GM12878 (cell line): ENCODE results near the gene CDK2. TPM values are rescaled to one million over a fixed set of nuclear protein-coding genes. Genes with fewer than 3 reads are reported as not detected.

Experiments used
- ATAC-seq: fragments of 200-7000 bp; cut with Tn5 transposase; 3 replicates; pipeline ENCODE4 v1.9.1; 2020; ENCODE audit warnings: mild to moderate bottlenecking, moderate library complexity
- BruUV-seq: library from RNA; stranded (reverse); fragments of 400-500 nt; replicated peaks from 2 replicates; lab custom pipeline; 2021; lab: Mats Ljungman, UMichigan
- CTCF ChIA-PET: fragments of 300-600 bp; sonication (Branson Sonifier 250); formaldehyde crosslinking; extraction: SDS; loops from one replicate; lab custom pipeline; 2021; ENCODE audit warnings: inconsistent platforms; lab: Yijun Ruan, JAX
- POLR2A ChIA-PET: fragments of 350-600 bp; formaldehyde crosslinking; extraction: SDS; loops from one replicate; lab custom pipeline; 2021; ENCODE audit warnings: inconsistent platforms; lab: Charles Lee
- RAD21 ChIA-PET: fragments of 300-600 bp; sonication (Branson Sonifier 250); formaldehyde crosslinking; loops from one replicate; lab custom pipeline; 2023; ENCODE audit warnings: antibody characterized with exemption; ENCODE audit not compliant: unreplicated experiment; lab: Charles Lee
- SMC1A ChIA-PET: fragments of 300-600 bp; sonication (Branson Sonifier 250); formaldehyde crosslinking; loops from one replicate; lab custom pipeline; 2023; ENCODE audit not compliant: unreplicated experiment, uncharacterized antibody; lab: Charles Lee
- DNase-seq: peaks from one replicate; pipeline ENCODE4 v3.0.0-alpha.2; 2011; ENCODE audit warnings: low read depth, low spot score
- FAIRE-seq: peaks from 3 replicates; lab custom pipeline; 2011; peaks lifted over from hg19 to GRCh38; lab: Jason Lieb, UNC
- H2AFZ ChIP-seq: 2 replicates; pipeline ENCODE4 v1.6.0; 2011; ENCODE audit warnings: low read depth, low read length, control low read depth; ENCODE audit not compliant: control insufficient read depth
- H3K27ac ChIP-seq: 2 replicates; pipeline ENCODE4 v1.5.1; 2011; ENCODE audit warnings: control low read depth; ENCODE audit not compliant: control insufficient read depth, insufficient read depth
- H3K27me3 ChIP-seq, 2 experiments: replicated peaks in 1 of 2; 2 replicates each; pipeline versions ENCODE4 v1.6.0 to v1.6.1; 2011; ENCODE audit warnings: low read length in 1 of 2; ENCODE audit not compliant: control insufficient read depth in 2 of 2, insufficient read depth in 2 of 2
- H3K36me3 ChIP-seq, 2 experiments: 2 replicates each; pipeline ENCODE4 v1.5.1; 2011; ENCODE audit warnings: low read length in 1 of 2; ENCODE audit not compliant: control insufficient read depth in 2 of 2, insufficient read depth in 2 of 2
- H3K4me1 ChIP-seq: 2 replicates; pipeline ENCODE4 v1.6.1; 2011; ENCODE audit warnings: mild to moderate bottlenecking, low read length, moderate library complexity, mixed read lengths; ENCODE audit not compliant: control insufficient read depth, insufficient read depth
- H3K4me2 ChIP-seq: 2 replicates; pipeline ENCODE4 v1.6.0; 2011; ENCODE audit warnings: control low read depth; ENCODE audit not compliant: control insufficient read depth, insufficient read depth
- H3K4me3 ChIP-seq: fragments of 200-600 bp; sonication (generic); 2 replicates; pipeline ENCODE4 v1.5.1; 2016
- H3K79me2 ChIP-seq: 2 replicates; pipeline ENCODE4 v1.6.0; 2011; ENCODE audit warnings: low read length; ENCODE audit not compliant: control insufficient read depth, insufficient read depth
- H3K9ac ChIP-seq: 2 replicates; pipeline ENCODE4 v1.8.0; 2011; ENCODE audit warnings: low read length, control low read depth, mixed read lengths; ENCODE audit not compliant: control insufficient read depth, insufficient read depth
- H3K9me3 ChIP-seq: replicated peaks from 3 replicates; pipeline ENCODE4 v1.5.1; 2011; ENCODE audit warnings: mild to moderate bottlenecking, low read length; ENCODE audit not compliant: control insufficient read depth, insufficient read depth
- H4K20me1 ChIP-seq: 2 replicates; pipeline ENCODE4 v1.6.0; 2011; ENCODE audit not compliant: control insufficient read depth, insufficient read depth
- BACH1 ChIP-seq: fragments of 450-650 bp; IDR thresholded peaks from 2 replicates; pipeline ENCODE4 v1.6.1; 2017; ENCODE audit warnings: mild to moderate bottlenecking, borderline replicate concordance
- CREM ChIP-seq: IDR thresholded peaks from 2 replicates; pipeline ENCODE4 v1.6.1; 2014; ENCODE audit warnings: antibody characterized with exemption, low read depth
- EP300 ChIP-seq, 2 experiments: fragments of 150-350 bp in 1 of 2; IDR thresholded peaks; 2 replicates each; pipeline ENCODE4 v1.6.1; 2011 to 2012; ENCODE audit warnings: low read depth in 2 of 2, low read length in 2 of 2, borderline replicate concordance in 1 of 2, improper control_type of control experiment in 1 of 2, inconsistent platforms in 1 of 2; ENCODE audit not compliant: control insufficient read depth in 1 of 2
- IRF4 ChIP-seq: IDR thresholded peaks from 2 replicates; pipeline ENCODE4 v1.6.1; 2011; ENCODE audit warnings: low read depth, low read length
- MYB ChIP-seq: fragments of 150-350 bp; IDR thresholded peaks from 2 replicates; pipeline ENCODE4 v1.6.1; 2014; ENCODE audit warnings: mild to moderate bottlenecking, low read depth, low read length, borderline replicate concordance
- POLR2AphosphoS2 ChIP-seq: IDR thresholded peaks from 2 replicates; pipeline ENCODE4 v1.6.1; 2011; ENCODE audit warnings: low read depth, mild to moderate bottlenecking, low read length, improper control_type of control experiment, moderate library complexity
- SMAD5 ChIP-seq: IDR thresholded peaks from 2 replicates; pipeline ENCODE4 v1.6.1; 2016; ENCODE audit warnings: antibody characterized with exemption, low read depth
- SREBF1 ChIP-seq: IDR thresholded peaks from 2 replicates; pipeline ENCODE4 v1.6.1; 2012; ENCODE audit warnings: mild to moderate bottlenecking, low read length
- SREBF2 ChIP-seq: IDR thresholded peaks from 2 replicates; pipeline ENCODE4 v1.6.1; 2012; ENCODE audit warnings: mild to moderate bottlenecking, low read length
- STAT1 ChIP-seq: fragments of 450-650 bp; conservative IDR thresholded peaks from 2 replicates; pipeline ENCODE4 v1.6.1; 2014; ENCODE audit warnings: antibody characterized with exemption, mild to moderate bottlenecking
- SUZ12 ChIP-seq: fragments of 200-600 bp; sonication (generic); IDR thresholded peaks from one replicate; pipeline ENCODE4 v1.6.1; 2018; ENCODE audit warnings: antibody characterized with exemption, mild to moderate bottlenecking; ENCODE audit not compliant: unreplicated experiment
- WGBS: methylation state at CpG from one replicate; pipeline ENCODE4 v1.1.6; 2016; ENCODE audit warnings: low lambda C conversion rate; ENCODE audit not compliant: insufficient replicate concordance, insufficient coverage; ENCODE audit errors: missing lambda C conversion rate; 5-methylcytosine and 5-hydroxymethylcytosine counted together
- in situ Hi-C: fragments of 300-500 bp; cut with MboI; formaldehyde crosslinking; loops from 9 replicates; pipeline ENCODE4 v1.14.3; 2018; ENCODE audit warnings: mixed read lengths
- intact Hi-C: fragments of 100-400 bp; cut with micrococcal nuclease; formaldehyde crosslinking; loops from one replicate; pipeline ENCODE4 v1.14.2; 2022; ENCODE audit not compliant: unreplicated experiment
- polyA plus RNA-seq, 11 experiments: library from polyadenylated mRNA; depleted of rRNA in 4 of 11; unstranded in 6 of 11; stranded (reverse) in 5 of 11; fragments of >200 nt; fragmentation: Nextera tagmentation in 4 of 11; fragmentation: Illumina TruSeq in 1 of 11; extraction: Ambion mirVana in 4 of 11; extraction: Trizol in 1 of 11; gene quantifications; 1 replicate in 1 of 11; 2 replicates in 10 of 11; pipeline versions ENCODE4 v1.2.1 to v1.2.3, GENCODE V29; 2011 to 2016; ENCODE audit warnings: inconsistent platforms in 2 of 11, missing spikeins in 2 of 11, low read depth in 1 of 11
- total RNA-seq, 4 experiments: library from RNA; depleted of rRNA in 3 of 4; stranded (reverse); fragments of >200 nt in 3 of 4; fragmentation: Illumina TruSeq in 1 of 4; extraction: Trizol in 1 of 4; gene quantifications; 2 replicates each; pipeline versions ENCODE4 v1.2.1 to v1.2.3, GENCODE V29; 2013 to 2021
- TF ChIP-seq, protein P1 (sequence below): IDR thresholded peaks from 2 replicates; pipeline ENCODE4 v1.6.1; 2011; ENCODE audit warnings: low read depth, low read length, improper control_type of control experiment, borderline replicate concordance
- TF ChIP-seq, protein P2 (sequence below): IDR thresholded peaks from 2 replicates; pipeline ENCODE4 v1.6.1; 2011; ENCODE audit warnings: borderline replicate concordance, low read depth, mild to moderate bottlenecking, moderate library complexity, low read length; ENCODE audit not compliant: insufficient read depth, poor library complexity, severe bottlenecking
- TF ChIP-seq, protein P3 (sequence below): IDR thresholded peaks from 2 replicates; pipeline ENCODE4 v1.6.1; 2012; ENCODE audit warnings: low read depth, low read length, improper control_type of control experiment
- TF ChIP-seq, protein P4 (sequence below): IDR thresholded peaks from 2 replicates; pipeline ENCODE4 v1.6.1; 2011; ENCODE audit warnings: borderline replicate concordance, low read depth, mild to moderate bottlenecking, moderate library complexity, mixed read lengths, low read length; ENCODE audit not compliant: insufficient read depth; ENCODE audit errors: extremely low read length
- TF ChIP-seq, protein P5 (sequence below): fragments of 450-650 bp; IDR thresholded peaks from 2 replicates; pipeline ENCODE4 v1.6.1; 2017; ENCODE audit warnings: mild to moderate bottlenecking

Gene CDK2
- total and polyA plus RNA-seq, 10 of the 15 experiments (the other 5 are each of a cell fraction or from before 2014, with no cell fraction given) = 13.1 to 138 (median 82.2) TPM

DNA sequence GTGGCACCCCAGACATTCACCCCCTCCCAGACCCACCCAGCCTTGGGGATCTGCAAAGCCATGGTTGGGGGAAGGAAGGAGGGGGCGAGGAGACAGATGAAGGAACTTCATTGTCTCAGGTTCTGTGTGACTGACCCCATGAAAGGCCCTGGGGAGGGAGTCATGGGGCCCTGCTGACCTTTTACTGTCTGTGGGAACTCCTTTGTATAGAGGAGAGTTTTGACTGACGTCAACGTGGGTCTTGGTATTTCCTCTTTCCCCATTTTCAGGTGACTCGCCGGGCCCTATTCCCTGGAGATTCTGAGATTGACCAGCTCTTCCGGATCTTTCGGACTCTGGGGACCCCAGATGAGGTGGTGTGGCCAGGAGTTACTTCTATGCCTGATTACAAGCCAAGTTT, 4.1 kb downstream of the CDK2 start:
- SMC1A ChIA-PET = interaction anchor here (1.0 kb wide), 1 partner anchor 41 kb away, joined by 3 read pairs; no protein-coding TSS in a partner anchor
- BruUV-seq = no TSS peak
- CTCF ChIA-PET = interaction anchor here (0.8 to 1.9 kb wide), 5 partner anchors 22 to 232 kb away, joined by 3 to 7 read pairs (median 3); no protein-coding TSS in a partner anchor
- no peak for FAIRE-seq
- no peak overlapping the region; the same call in 1 of the 2 replicates for H3K4me2 ChIP-seq
- no peaks in the 10 kb centered on the region for H3K9me3 ChIP-seq
- H3K4me3 ChIP-seq = peak overlapping the region; percentile 5; the same call in 1 of the 2 replicates
- H3K4me1 ChIP-seq = peaks cover 14% of the 10 kb centered on the region
- 31% methylated on average over 7 of the region's 7 CpGs for WGBS
- H2AFZ ChIP-seq = no peak overlapping the region
- H3K27ac ChIP-seq = no peak overlapping the region
- peaks cover 49% of the 10 kb centered on the region for H3K79me2 ChIP-seq
- in situ Hi-C loops = no loop called here
- DNase-seq = no peak
- no peak overlapping the region for H3K9ac ChIP-seq
- H3K36me3 ChIP-seq = peaks cover 0 to 7% of the 10 kb centered on the region in 2 experiments; a peak in 3 of 4 replicates
- no peak for ATAC-seq
- H3K27me3 ChIP-seq = no peaks in the 10 kb centered on the region
- POLR2A ChIA-PET = interaction anchor here (0.6 to 2.5 kb wide), 4 partner anchors 12 to 233 kb away, joined by 3 to 27 read pairs (median 9); no protein-coding TSS in a partner anchor
- intact Hi-C loops = loop anchor here (5.0 kb wide), 1 partner anchor 477 kb away; the partner anchor contains the start of gene TIMELESS
- H4K20me1 ChIP-seq = no peaks in the 10 kb centered on the region
- RAD21 ChIA-PET = no interaction called here
- TF ChIP-seq SREBF2 (no peak), STAT1 (no peak), SUZ12 (no peak), EP300 (IDR thresholded peaks at IDR 0.05; ENCODE audit: borderline replicate concordance in 1 of 2, control insufficient read depth in 1 of 2, low read depth in 2 of 2, low read length in 2 of 2) (0 out of 4 replicates have a peak, but pooled peaks of 1 of the 2 experiments have one; percentile 20), IRF4 (no peak), MYB (no peak), SREBF1 (no peak), POLR2AphosphoS2 (no peak), CREM (no peak), SMAD5 (no peak), BACH1 (no peak)
- TF ChIP-seq, protein P1, sequence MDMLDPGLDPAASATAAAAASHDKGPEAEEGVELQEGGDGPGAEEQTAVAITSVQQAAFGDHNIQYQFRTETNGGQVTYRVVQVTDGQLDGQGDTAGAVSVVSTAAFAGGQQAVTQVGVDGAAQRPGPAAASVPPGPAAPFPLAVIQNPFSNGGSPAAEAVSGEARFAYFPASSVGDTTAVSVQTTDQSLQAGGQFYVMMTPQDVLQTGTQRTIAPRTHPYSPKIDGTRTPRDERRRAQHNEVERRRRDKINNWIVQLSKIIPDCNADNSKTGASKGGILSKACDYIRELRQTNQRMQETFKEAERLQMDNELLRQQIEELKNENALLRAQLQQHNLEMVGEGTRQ = no peak
- TF ChIP-seq, protein P2, sequence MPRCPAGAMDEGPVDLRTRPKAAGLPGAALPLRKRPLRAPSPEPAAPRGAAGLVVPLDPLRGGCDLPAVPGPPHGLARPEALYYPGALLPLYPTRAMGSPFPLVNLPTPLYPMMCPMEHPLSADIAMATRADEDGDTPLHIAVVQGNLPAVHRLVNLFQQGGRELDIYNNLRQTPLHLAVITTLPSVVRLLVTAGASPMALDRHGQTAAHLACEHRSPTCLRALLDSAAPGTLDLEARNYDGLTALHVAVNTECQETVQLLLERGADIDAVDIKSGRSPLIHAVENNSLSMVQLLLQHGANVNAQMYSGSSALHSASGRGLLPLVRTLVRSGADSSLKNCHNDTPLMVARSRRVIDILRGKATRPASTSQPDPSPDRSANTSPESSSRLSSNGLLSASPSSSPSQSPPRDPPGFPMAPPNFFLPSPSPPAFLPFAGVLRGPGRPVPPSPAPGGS = no peak
- TF ChIP-seq, protein P3, sequence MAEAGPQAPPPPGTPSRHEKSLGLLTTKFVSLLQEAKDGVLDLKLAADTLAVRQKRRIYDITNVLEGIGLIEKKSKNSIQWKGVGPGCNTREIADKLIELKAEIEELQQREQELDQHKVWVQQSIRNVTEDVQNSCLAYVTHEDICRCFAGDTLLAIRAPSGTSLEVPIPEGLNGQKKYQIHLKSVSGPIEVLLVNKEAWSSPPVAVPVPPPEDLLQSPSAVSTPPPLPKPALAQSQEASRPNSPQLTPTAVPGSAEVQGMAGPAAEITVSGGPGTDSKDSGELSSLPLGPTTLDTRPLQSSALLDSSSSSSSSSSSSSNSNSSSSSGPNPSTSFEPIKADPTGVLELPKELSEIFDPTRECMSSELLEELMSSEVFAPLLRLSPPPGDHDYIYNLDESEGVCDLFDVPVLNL = no peak
- TF ChIP-seq, protein P4, sequence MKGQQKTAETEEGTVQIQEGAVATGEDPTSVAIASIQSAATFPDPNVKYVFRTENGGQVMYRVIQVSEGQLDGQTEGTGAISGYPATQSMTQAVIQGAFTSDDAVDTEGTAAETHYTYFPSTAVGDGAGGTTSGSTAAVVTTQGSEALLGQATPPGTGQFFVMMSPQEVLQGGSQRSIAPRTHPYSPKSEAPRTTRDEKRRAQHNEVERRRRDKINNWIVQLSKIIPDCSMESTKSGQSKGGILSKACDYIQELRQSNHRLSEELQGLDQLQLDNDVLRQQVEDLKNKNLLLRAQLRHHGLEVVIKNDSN = no peak
- TF ChIP-seq, protein P5, sequence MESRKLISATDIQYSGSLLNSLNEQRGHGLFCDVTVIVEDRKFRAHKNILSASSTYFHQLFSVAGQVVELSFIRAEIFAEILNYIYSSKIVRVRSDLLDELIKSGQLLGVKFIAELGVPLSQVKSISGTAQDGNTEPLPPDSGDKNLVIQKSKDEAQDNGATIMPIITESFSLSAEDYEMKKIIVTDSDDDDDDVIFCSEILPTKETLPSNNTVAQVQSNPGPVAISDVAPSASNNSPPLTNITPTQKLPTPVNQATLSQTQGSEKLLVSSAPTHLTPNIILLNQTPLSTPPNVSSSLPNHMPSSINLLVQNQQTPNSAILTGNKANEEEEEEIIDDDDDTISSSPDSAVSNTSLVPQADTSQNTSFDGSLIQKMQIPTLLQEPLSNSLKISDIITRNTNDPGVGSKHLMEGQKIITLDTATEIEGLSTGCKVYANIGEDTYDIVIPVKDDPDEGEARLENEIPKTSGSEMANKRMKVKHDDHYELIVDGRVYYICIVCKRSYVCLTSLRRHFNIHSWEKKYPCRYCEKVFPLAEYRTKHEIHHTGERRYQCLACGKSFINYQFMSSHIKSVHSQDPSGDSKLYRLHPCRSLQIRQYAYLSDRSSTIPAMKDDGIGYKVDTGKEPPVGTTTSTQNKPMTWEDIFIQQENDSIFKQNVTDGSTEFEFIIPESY = no peak
